Measurements from ENCODE around the gene RBM18.

RBM18 gene

GRCh38 chr9:122221183-122221811 lies 43.3 kb downstream of the RBM18 start:
- DNase-seq (ENCODE audit: low spot score): peak; percentile 66

GRCh38 chr9:122220673-122221182 lies 43.9 kb downstream of the RBM18 start:
- peak; percentile 12 for DNase-seq (ENCODE audit: low spot score)

- peak; percentile 60 for DNase-seq (ENCODE audit: low spot score)
These were observed 44.6 kb downstream of the RBM18 start for GRCh38 chr9:122219856-122220672.

GRCh38 chr9:122218935-122219855 lies 45.4 kb downstream of the RBM18 start:
- DNase-seq (ENCODE audit: low spot score): peak; percentile 42

- peak; percentile 17 for DNase-seq (ENCODE audit: low spot score)
These were observed 46.3 kb downstream of the RBM18 start for GRCh38 chr9:122218071-122218934.

- peak; percentile 3 for DNase-seq (ENCODE audit: low spot score)
These were observed 47.0 kb downstream of the RBM18 start for GRCh38 chr9:122217640-122218039.

GRCh38 chr9:122216798-122217418 lies 47.7 kb downstream of the RBM18 start:
- DNase-seq (ENCODE audit: low spot score): no peak

GRCh38 chr9:122216138-122216797 lies 48.4 kb downstream of the RBM18 start:
- DNase-seq (ENCODE audit: low spot score): no peak

GRCh38 chr9:122215663-122216062 lies 49.0 kb downstream of the RBM18 start:
- no peak for DNase-seq (ENCODE audit: low spot score)

- no peak for DNase-seq (ENCODE audit: low spot score)
These were observed 50.1 kb downstream of the RBM18 start for GRCh38 chr9:122214507-122214906.

GRCh38 chr9:122213589-122214413 lies 50.8 kb downstream of the RBM18 start:
- DNase-seq (ENCODE audit: low spot score): peak; percentile 95

- DNase-seq (ENCODE audit: low spot score): no peak
These were observed 51.5 kb downstream of the RBM18 start for GRCh38 chr9:122213102-122213588.

- no peak for DNase-seq (ENCODE audit: low spot score)
These were observed 52.1 kb downstream of the RBM18 start for GRCh38 chr9:122212473-122213004.

GRCh38 chr9:122209451-122209850 lies 55.2 kb downstream of the RBM18 start:
- DNase-seq (ENCODE audit: low spot score): no peak

- DNase-seq (ENCODE audit: low spot score): no peak
These were observed 57.5 kb downstream of the RBM18 start for GRCh38 chr9:122207096-122207495.

- DNase-seq (ENCODE audit: low spot score): no peak
These were observed 58.3 kb downstream of the RBM18 start for GRCh38 chr9:122206118-122207046.

GRCh38 chr9:122205176-122205575 lies 59.5 kb downstream of the RBM18 start:
- no peak for DNase-seq (ENCODE audit: low spot score)

GRCh38 chr9:122204491-122204890 lies 60.1 kb downstream of the RBM18 start:
- DNase-seq (ENCODE audit: low spot score): no peak

Data from D341Med (cell line).